GM12878 (cell line): ENCODE measurements around the gene C1orf185. TPM values are rescaled to one million over a fixed set of nuclear protein-coding genes. Genes with fewer than 3 reads are reported as not detected.

ENCODE experiments used
- ATAC-seq: fragments of 200-7000 bp; cut with Tn5 transposase; 3 replicates; pipeline ENCODE4 v1.9.1; 2020; ENCODE audit warnings: mild to moderate bottlenecking, moderate library complexity
- BruUV-seq: library from RNA; stranded (reverse); fragments of 400-500 nt; replicated peaks from 2 replicates; lab custom pipeline; 2021; lab: Mats Ljungman, UMichigan
- CTCF ChIA-PET: fragments of 300-600 bp; sonication (Branson Sonifier 250); formaldehyde crosslinking; extraction: SDS; loops from one replicate; lab custom pipeline; 2021; ENCODE audit warnings: inconsistent platforms; lab: Yijun Ruan, JAX
- POLR2A ChIA-PET: fragments of 350-600 bp; formaldehyde crosslinking; extraction: SDS; loops from one replicate; lab custom pipeline; 2021; ENCODE audit warnings: inconsistent platforms; lab: Charles Lee
- RAD21 ChIA-PET: fragments of 300-600 bp; sonication (Branson Sonifier 250); formaldehyde crosslinking; loops from one replicate; lab custom pipeline; 2023; ENCODE audit warnings: antibody characterized with exemption; ENCODE audit not compliant: unreplicated experiment; lab: Charles Lee
- SMC1A ChIA-PET: fragments of 300-600 bp; sonication (Branson Sonifier 250); formaldehyde crosslinking; loops from one replicate; lab custom pipeline; 2023; ENCODE audit not compliant: unreplicated experiment, uncharacterized antibody; lab: Charles Lee
- DNase-seq: peaks from one replicate; pipeline ENCODE4 v3.0.0-alpha.2; 2011; ENCODE audit warnings: low read depth, low spot score
- FAIRE-seq: peaks from 3 replicates; lab custom pipeline; 2011; peaks lifted over from hg19 to GRCh38; lab: Jason Lieb, UNC
- H2AFZ ChIP-seq: 2 replicates; pipeline ENCODE4 v1.6.0; 2011; ENCODE audit warnings: low read depth, low read length, control low read depth; ENCODE audit not compliant: control insufficient read depth
- H3K27ac ChIP-seq: 2 replicates; pipeline ENCODE4 v1.5.1; 2011; ENCODE audit warnings: control low read depth; ENCODE audit not compliant: control insufficient read depth, insufficient read depth
- H3K27me3 ChIP-seq, 2 experiments: replicated peaks in 1 of 2; 2 replicates each; pipeline versions ENCODE4 v1.6.0 to v1.6.1; 2011; ENCODE audit warnings: low read length in 1 of 2; ENCODE audit not compliant: control insufficient read depth in 2 of 2, insufficient read depth in 2 of 2
- H3K36me3 ChIP-seq, 2 experiments: 2 replicates each; pipeline ENCODE4 v1.5.1; 2011; ENCODE audit warnings: low read length in 1 of 2; ENCODE audit not compliant: control insufficient read depth in 2 of 2, insufficient read depth in 2 of 2
- H3K4me1 ChIP-seq: 2 replicates; pipeline ENCODE4 v1.6.1; 2011; ENCODE audit warnings: mild to moderate bottlenecking, low read length, moderate library complexity, mixed read lengths; ENCODE audit not compliant: control insufficient read depth, insufficient read depth
- H3K4me2 ChIP-seq: 2 replicates; pipeline ENCODE4 v1.6.0; 2011; ENCODE audit warnings: control low read depth; ENCODE audit not compliant: control insufficient read depth, insufficient read depth
- H3K4me3 ChIP-seq: fragments of 200-600 bp; sonication (generic); 2 replicates; pipeline ENCODE4 v1.5.1; 2016
- H3K79me2 ChIP-seq: 2 replicates; pipeline ENCODE4 v1.6.0; 2011; ENCODE audit warnings: low read length; ENCODE audit not compliant: control insufficient read depth, insufficient read depth
- H3K9ac ChIP-seq: 2 replicates; pipeline ENCODE4 v1.8.0; 2011; ENCODE audit warnings: low read length, control low read depth, mixed read lengths; ENCODE audit not compliant: control insufficient read depth, insufficient read depth
- H3K9me3 ChIP-seq: replicated peaks from 3 replicates; pipeline ENCODE4 v1.5.1; 2011; ENCODE audit warnings: mild to moderate bottlenecking, low read length; ENCODE audit not compliant: control insufficient read depth, insufficient read depth
- H4K20me1 ChIP-seq: 2 replicates; pipeline ENCODE4 v1.6.0; 2011; ENCODE audit not compliant: control insufficient read depth, insufficient read depth
- ELK1 ChIP-seq: IDR thresholded peaks from 2 replicates; pipeline ENCODE4 v1.6.1; 2012; ENCODE audit warnings: low read depth, low read length, improper control_type of control experiment
- GATAD2B ChIP-seq: fragments of 450-650 bp; conservative IDR thresholded peaks from 2 replicates; pipeline ENCODE4 v1.6.1; 2017; ENCODE audit warnings: low read depth, mild to moderate bottlenecking, moderate library complexity
- KAT2A ChIP-seq: conservative IDR thresholded peaks from 2 replicates; pipeline ENCODE4 v1.6.1; 2011; ENCODE audit warnings: low read depth, low read length; ENCODE audit not compliant: control insufficient read depth
- KLF5 ChIP-seq: fragments of 450-650 bp; IDR thresholded peaks from 2 replicates; pipeline ENCODE4 v1.6.1; 2014; ENCODE audit warnings: mild to moderate bottlenecking; ENCODE audit not compliant: partially characterized antibody
- NKRF ChIP-seq: fragments of 450-650 bp; conservative IDR thresholded peaks from 2 replicates; pipeline ENCODE4 v1.6.1; 2017; ENCODE audit warnings: mild to moderate bottlenecking, moderate library complexity
- NR2C2 ChIP-seq: IDR thresholded peaks from 2 replicates; pipeline ENCODE4 v1.6.1; 2011; ENCODE audit warnings: borderline replicate concordance, low read depth; ENCODE audit not compliant: control insufficient read depth, insufficient read length
- PBX3 ChIP-seq: IDR thresholded peaks from 2 replicates; pipeline ENCODE4 v1.6.1; 2011; ENCODE audit warnings: mild to moderate bottlenecking, low read depth, low read length, moderate library complexity; ENCODE audit not compliant: insufficient replicate concordance
- POU2F2 ChIP-seq: IDR thresholded peaks from 3 replicates; pipeline ENCODE4 v1.6.1; 2011; ENCODE audit warnings: low read depth, mild to moderate bottlenecking, low read length, borderline replicate concordance
- RUNX3 ChIP-seq: IDR thresholded peaks from 2 replicates; pipeline ENCODE4 v1.6.1; 2012; ENCODE audit warnings: low read length, inconsistent platforms
- ZBED1 ChIP-seq: IDR thresholded peaks from 2 replicates; pipeline ENCODE4 v1.6.1; 2016; ENCODE audit warnings: borderline replicate concordance
- ZZZ3 ChIP-seq: IDR thresholded peaks from 2 replicates; pipeline ENCODE4 v1.6.1; 2011; ENCODE audit warnings: low read depth; ENCODE audit not compliant: control insufficient read depth, insufficient read length
- WGBS: methylation state at CpG from one replicate; pipeline ENCODE4 v1.1.6; 2016; ENCODE audit warnings: low lambda C conversion rate; ENCODE audit not compliant: insufficient replicate concordance, insufficient coverage; ENCODE audit errors: missing lambda C conversion rate; 5-methylcytosine and 5-hydroxymethylcytosine counted together
- in situ Hi-C: fragments of 300-500 bp; cut with MboI; formaldehyde crosslinking; loops from 9 replicates; pipeline ENCODE4 v1.14.3; 2018; ENCODE audit warnings: mixed read lengths
- intact Hi-C: fragments of 100-400 bp; cut with micrococcal nuclease; formaldehyde crosslinking; loops from one replicate; pipeline ENCODE4 v1.14.2; 2022; ENCODE audit not compliant: unreplicated experiment
- polyA plus RNA-seq, 11 experiments: library from polyadenylated mRNA; depleted of rRNA in 4 of 11; unstranded in 6 of 11; stranded (reverse) in 5 of 11; fragments of >200 nt; fragmentation: Nextera tagmentation in 4 of 11; fragmentation: Illumina TruSeq in 1 of 11; extraction: Ambion mirVana in 4 of 11; extraction: Trizol in 1 of 11; gene quantifications; 1 replicate in 1 of 11; 2 replicates in 10 of 11; pipeline versions ENCODE4 v1.2.1 to v1.2.3, GENCODE V29; 2011 to 2016; ENCODE audit warnings: inconsistent platforms in 2 of 11, missing spikeins in 2 of 11, low read depth in 1 of 11
- total RNA-seq, 4 experiments: library from RNA; depleted of rRNA in 3 of 4; stranded (reverse); fragments of >200 nt in 3 of 4; fragmentation: Illumina TruSeq in 1 of 4; extraction: Trizol in 1 of 4; gene quantifications; 2 replicates each; pipeline versions ENCODE4 v1.2.1 to v1.2.3, GENCODE V29; 2013 to 2021

Gene C1orf185
- total and polyA plus RNA-seq, 10 of the 15 experiments (the other 5 are each of a cell fraction or from before 2014, with no cell fraction given) = 0.40 TPM; not detected in 9

- Histone ChIP-seq H3K79me2 (no peaks in the 10 kb centered on the region), H3K4me3 (no peak overlapping the region), H2AFZ (no peak overlapping the region), H3K9ac (no peak overlapping the region), H3K4me1 (peaks cover 3% of the 10 kb centered on the region; the same call in 1 of the 2 replicates), H3K27me3 (no peaks in the 10 kb centered on the region; a peak in 1 of 4 replicates), H4K20me1 (no peaks in the 10 kb centered on the region), H3K4me2 (no peak overlapping the region), H3K36me3 (no peaks in the 10 kb centered on the region), H3K27ac (no peak overlapping the region), H3K9me3 (no peaks in the 10 kb centered on the region; the same call in 2 of the 3 replicates)
- RAD21 ChIA-PET = no interaction called here
- in situ Hi-C loops = no loop called here
- POLR2A ChIA-PET = interaction anchor here (0.7 kb wide), 1 partner anchor 479 kb away, joined by 6 read pairs; no protein-coding TSS in a partner anchor
- SMC1A ChIA-PET = interaction anchor here (1.3 to 1.4 kb wide), 2 partner anchors 10 to 21 kb away, joined by 4 read pairs; no protein-coding TSS in a partner anchor
- CTCF ChIA-PET = interaction anchor here (1.2 to 1.6 kb wide), 4 partner anchors 19 to 395 kb away, joined by 3 to 5 read pairs (median 4); no protein-coding TSS in a partner anchor
- no peak for ATAC-seq
- FAIRE-seq = no peak
- WGBS = 89% methylated on average over 4 of the region's 4 CpGs
- TF ChIP-seq RUNX3 (no peak), POU2F2 (no peak), KAT2A (no peak), PBX3 (no peak)
- intact Hi-C loops = no loop called here
- no peak for DNase-seq
- no TSS peak for BruUV-seq
Measured at GRCh38 chr1:51168936-51169335, 66.9 kb downstream of the C1orf185 start.

GRCh38 chr1:51170342-51170741 is 68.3 kb downstream of the C1orf185 start:
- ChIA-PET RAD21 (no interaction called here), CTCF (interaction anchor here (0.7 to 0.8 kb wide), 2 partner anchors 21 to 584 kb away, joined by 3 to 4 read pairs; no protein-coding TSS in a partner anchor), SMC1A (no interaction called here), POLR2A (no interaction called here)
- intact Hi-C loops = no loop called here
- DNase-seq (no peak), FAIRE-seq (no peak), ATAC-seq (no peak)
- Histone ChIP-seq H3K27me3 (no peaks in the 10 kb centered on the region; a peak in 2 of 4 replicates), H3K9me3 (no peaks in the 10 kb centered on the region; the same call in 2 of the 3 replicates), H2AFZ (no peak overlapping the region), H3K36me3 (no peaks in the 10 kb centered on the region), H3K79me2 (no peaks in the 10 kb centered on the region), H3K9ac (no peak overlapping the region), H3K27ac (no peak overlapping the region), H3K4me1 (peaks cover 3% of the 10 kb centered on the region; the same call in 1 of the 2 replicates), H4K20me1 (no peaks in the 10 kb centered on the region), H3K4me2 (no peak overlapping the region), H3K4me3 (no peak overlapping the region)
- in situ Hi-C loops = no loop called here
- WGBS = 26% methylated on average over 1 of the region's 1 CpG
- no TSS peak for BruUV-seq
- no peak for TF ChIP-seq ELK1
- TF ChIP-seq NR2C2 = no peak
- no peak for TF ChIP-seq ZZZ3
- no peak for TF ChIP-seq GATAD2B
- no peak for TF ChIP-seq KLF5
- TF ChIP-seq ZBED1 = no peak
- TF ChIP-seq NKRF = no peak
